Testis (tissue), 2 donors: ENCODE measurements around the gene FNIP1.

Experiments used
- CTCF ChIP-seq, 3 experiments: fragments of 450-650 bp in 2 of 3; fragments of 200-600 bp in 1 of 3; sonication (generic) in 1 of 3; IDR thresholded peaks; one replicate each; pipeline ENCODE4 v1.5.1; 2016 to 2019; ENCODE audit warnings: antibody characterized with exemption in 3 of 3, mild to moderate bottlenecking in 2 of 3, moderate library complexity in 1 of 3
- POLR2A ChIP-seq: fragments of 450-650 bp; IDR thresholded peaks from one replicate; pipeline ENCODE4 v1.6.1; 2017; ENCODE audit warnings: antibody characterized with exemption, mild to moderate bottlenecking, moderate library complexity

- TF ChIP-seq CTCF (IDR thresholded peaks at IDR 0.05) (no peak), POLR2A (no peak)
Observed at GRCh38 chr5:131749138-131749537, 47.7 kb downstream of the FNIP1 start.
